Keratinocyte (primary cell): Measurements from ENCODE around the gene CHIT1.

Source experiments
- CTCF ChIP-seq, 3 experiments: IDR thresholded peaks in 1 of 3; conservative IDR thresholded peaks in 1 of 3; optimal IDR thresholded peaks in 1 of 3; 2 replicates in 2 of 3; 3 replicates in 1 of 3; pipeline versions ENCODE3 to v1.5.1; 2011; ENCODE audit warnings: low read length in 3 of 3, mild to moderate bottlenecking in 3 of 3, moderate library complexity in 2 of 3, control low read depth in 1 of 3, inconsistent platforms in 1 of 3; ENCODE audit not compliant: insufficient read depth in 2 of 3; ENCODE audit errors: extremely low read depth in 1 of 3
- EZH2 ChIP-seq: IDR thresholded peaks from one replicate; pipeline ENCODE4 v1.6.1; 2012; ENCODE audit warnings: inconsistent platforms, mild to moderate bottlenecking, low read length, moderate library complexity

- TF ChIP-seq CTCF (optimal IDR thresholded peaks at IDR 0.05 in 1 of 3, IDR thresholded peaks at IDR 0.05 in 1 of 3, conservative IDR thresholded peaks at IDR 0.05 in 1 of 3; ENCODE audit: extremely low read depth in 1 of 3, insufficient read depth in 2 of 3, low read length in 3 of 3) (no peak), EZH2 (no peak)
Measured at GRCh38 chr1:203188686-203189232, 40.7 kb downstream of the CHIT1 start.
